ENCODE data around the gene TMEM63C.

The TMEM63C gene

DNA sequence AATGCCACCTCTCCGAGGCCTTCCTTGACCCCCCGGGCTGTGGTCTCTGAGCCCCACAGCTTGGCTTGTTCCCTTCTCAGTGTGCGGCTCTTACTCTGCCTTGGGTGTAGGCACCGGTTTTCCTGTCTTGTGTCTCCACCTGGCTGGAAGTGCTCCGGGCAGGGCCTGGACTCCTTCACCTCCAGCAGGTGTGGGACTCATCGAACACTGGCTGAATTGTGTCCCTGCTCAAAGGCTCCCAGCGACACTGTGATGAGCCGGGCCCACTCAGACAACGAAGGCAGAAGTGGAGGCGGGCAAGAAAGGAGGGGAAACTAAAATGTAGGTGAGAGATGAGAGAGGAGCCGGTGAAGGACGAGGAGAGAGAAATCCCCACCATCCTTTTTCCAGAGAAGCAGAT is 18.0 kb downstream of the TMEM63C start:
- TF ChIP-seq ZNF274 (IDR thresholded peaks at IDR 0.05; ENCODE audit: low read depth, low read length) = no peak
- no peak overlapping the region for H3K4me3 ChIP-seq (ENCODE audit: low read length)

DNA sequence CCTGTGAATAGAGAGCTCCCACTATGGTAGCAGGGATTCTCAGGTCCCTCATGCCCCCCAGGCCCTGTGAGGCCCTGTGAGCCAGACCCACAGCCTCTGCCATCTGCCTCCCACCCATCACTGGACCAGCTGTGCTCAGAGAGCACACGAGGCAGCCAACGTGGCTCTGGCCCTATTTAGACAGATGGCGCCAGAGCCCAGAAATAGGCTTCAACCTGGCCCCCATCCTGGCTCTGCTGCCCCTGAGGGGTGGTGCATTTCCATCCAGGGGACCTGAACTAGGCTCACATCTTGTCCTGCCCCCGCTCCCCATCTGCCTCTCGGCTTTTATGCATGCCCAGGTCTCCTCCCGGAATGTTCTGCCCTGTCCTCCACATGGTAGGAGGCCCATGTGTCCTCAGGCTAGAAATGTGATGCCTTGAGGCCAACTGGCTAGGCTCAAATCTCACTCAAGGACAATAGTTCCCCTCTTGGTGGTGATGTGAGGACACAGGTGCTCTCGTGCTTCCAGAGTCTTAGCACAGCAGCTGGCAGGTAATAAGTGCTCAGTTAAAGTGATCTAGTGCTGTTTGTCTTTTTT is 18.9 kb downstream of the TMEM63C start:
- TF ChIP-seq ZNF274 (IDR thresholded peaks at IDR 0.05; ENCODE audit: low read depth, low read length) = no peak
- H3K4me3 ChIP-seq (ENCODE audit: low read length) = no peak overlapping the region

DNA sequence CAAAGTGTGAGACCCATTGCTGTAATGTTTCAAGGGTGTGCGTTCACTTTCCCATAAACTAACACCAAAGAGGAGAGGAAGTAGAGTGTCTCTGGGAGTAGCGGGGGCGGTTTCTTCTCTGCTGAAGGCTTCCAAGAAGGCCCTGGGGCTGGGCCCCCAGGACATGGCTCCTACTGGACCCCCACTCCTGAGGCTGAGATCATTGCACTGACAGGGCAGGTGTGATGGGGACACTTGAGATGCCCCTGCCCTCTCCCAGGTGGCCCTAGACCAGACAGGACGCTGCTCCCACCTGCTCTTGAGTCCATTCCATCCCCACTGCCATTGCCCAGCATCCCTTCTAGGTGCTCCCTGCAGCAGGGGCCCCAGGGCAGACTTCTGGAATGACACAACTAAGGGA is 20.1 kb downstream of the TMEM63C start:
- no peak overlapping the region for H3K4me3 ChIP-seq (ENCODE audit: low read length)
- no peak for TF ChIP-seq ZNF274 (IDR thresholded peaks at IDR 0.05; ENCODE audit: low read depth, low read length)

DNA sequence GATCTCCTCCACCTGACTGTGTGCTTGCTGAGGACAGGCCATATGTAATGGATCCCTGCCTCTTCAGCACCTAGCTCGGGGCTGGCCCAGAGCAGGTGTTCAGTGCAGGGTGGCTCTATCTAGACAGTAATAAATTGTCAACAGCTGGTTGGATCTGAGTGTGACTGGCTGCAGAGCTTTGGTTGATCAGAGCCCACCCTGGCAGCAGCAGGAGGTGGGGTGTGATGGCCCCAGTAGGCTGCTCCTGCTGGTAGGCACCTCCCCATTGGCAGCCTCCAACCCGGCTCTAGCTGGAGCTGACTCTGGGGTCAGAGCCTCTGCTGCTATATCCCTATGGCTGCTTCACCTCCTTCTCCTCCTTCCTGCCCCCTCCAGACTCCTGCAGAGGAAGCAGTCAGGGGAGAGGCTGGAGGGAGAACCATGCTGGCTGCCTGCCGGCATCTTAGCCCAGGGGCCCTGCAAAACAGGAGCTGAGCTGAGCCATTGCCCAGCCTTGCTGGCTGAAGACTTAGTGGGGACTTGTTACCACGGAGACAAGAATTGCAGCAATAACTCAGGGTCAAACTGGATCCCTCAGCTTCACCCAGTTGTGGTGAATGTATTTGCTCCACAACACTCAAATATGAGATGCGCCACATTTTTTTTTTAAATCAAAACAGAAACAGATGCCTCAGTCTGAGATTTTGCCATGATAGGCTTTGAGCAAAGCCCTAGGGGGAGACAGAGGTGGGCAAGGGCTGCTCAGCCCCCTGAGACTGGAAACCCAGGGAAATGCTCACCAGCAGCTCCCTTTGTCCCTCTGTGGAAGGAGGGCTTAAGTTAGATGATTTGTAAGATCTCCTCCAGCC is 22.2 kb downstream of the TMEM63C start:
- TF ChIP-seq ZNF274 (IDR thresholded peaks at IDR 0.05; ENCODE audit: low read depth, low read length) = no peak
- H3K4me3 ChIP-seq (ENCODE audit: low read length) = no peak overlapping the region

DNA sequence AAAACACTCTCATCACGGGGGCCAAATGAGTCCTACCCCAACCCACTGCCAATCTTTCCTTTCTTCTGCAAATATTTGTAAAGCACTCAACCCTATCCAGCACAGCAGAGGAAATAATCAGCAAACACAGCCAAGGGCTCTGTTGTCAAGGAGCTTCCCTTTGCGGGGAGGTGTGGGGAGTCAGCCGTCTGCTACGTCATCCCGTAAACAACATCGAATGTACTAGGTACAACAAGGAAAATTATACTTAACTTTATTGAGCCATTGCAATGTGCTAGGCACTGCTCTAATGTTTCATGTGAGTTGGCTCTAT is 22.8 kb downstream of the TMEM63C start:
- H3K4me3 ChIP-seq (ENCODE audit: low read length) = no peak overlapping the region
- TF ChIP-seq ZNF274 (IDR thresholded peaks at IDR 0.05; ENCODE audit: low read depth, low read length) = no peak

DNA sequence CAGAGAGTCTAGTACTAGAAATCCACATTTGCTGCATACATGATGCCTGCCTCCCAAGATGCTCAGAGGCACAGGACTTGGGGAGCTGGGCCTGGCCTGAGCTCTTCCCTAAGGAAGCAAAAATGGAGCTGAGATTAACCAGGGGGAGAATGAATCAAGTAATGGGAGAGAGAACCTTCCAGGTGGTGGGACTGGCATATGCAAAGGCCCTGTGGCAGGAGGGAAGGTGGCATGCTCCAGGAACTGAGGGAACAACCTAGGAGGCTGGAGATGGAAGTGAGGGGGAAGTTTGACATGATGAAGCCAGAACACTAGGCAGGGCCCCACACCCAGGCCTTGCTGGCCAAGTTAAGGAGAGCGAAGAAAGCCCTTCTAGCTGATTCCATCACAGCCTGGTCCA is 23.3 kb downstream of the TMEM63C start:
- H3K4me3 ChIP-seq (ENCODE audit: low read length) = no peak overlapping the region
- TF ChIP-seq ZNF274 (IDR thresholded peaks at IDR 0.05; ENCODE audit: low read depth, low read length) = no peak

DNA sequence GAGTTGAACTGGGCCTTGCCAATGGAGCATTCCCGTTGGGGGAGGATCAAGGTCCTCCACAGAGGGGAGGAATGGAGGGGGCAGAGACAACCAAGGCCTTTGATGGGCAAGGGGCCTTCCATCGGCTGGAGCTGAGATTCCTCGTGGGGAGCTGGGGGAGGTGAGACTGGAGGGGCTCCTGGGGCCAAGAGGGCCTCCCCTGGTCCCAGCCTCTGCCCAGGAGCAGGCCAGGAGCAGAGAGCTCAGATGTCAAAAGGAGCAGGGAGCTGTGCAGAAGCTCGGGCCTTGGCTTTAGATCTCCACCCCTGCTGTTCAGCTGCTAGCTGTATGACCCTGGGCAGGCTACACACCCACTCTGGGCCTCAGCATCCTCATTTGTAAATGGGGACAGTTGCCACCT is 24.0 kb downstream of the TMEM63C start:
- no peak overlapping the region for H3K4me3 ChIP-seq (ENCODE audit: low read length)
- no peak for TF ChIP-seq ZNF274 (IDR thresholded peaks at IDR 0.05; ENCODE audit: low read depth, low read length)

DNA sequence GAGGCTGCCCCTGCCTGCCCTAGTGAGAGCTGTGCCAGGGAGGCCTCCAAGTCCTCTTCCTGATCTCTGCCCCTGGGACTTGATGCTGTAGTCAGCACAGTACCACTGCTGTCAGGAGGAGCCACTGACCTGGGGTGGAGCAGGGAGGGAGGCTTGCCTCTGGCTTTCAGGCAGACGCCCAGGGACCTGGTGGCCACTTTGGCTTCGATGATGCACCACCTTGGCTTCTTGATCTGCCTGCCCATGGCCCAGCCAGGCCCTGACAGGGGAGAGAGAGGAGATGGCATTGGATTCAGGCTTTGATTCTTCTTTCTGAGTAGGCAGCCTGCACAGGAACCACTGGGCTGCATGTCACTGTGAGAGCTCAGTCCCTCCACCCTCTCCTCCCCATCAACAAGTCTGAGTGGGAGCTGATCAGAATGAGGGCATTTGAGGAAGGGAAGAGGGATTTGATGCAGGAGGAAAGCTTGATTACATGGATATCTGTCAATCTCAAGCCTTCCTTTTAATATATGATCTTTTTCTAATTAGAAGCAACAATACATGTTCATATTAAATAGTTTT is 24.7 kb downstream of the TMEM63C start:
- no peak overlapping the region for H3K4me3 ChIP-seq (ENCODE audit: low read length)
- no peak for TF ChIP-seq ZNF274 (IDR thresholded peaks at IDR 0.05; ENCODE audit: low read depth, low read length)

DNA sequence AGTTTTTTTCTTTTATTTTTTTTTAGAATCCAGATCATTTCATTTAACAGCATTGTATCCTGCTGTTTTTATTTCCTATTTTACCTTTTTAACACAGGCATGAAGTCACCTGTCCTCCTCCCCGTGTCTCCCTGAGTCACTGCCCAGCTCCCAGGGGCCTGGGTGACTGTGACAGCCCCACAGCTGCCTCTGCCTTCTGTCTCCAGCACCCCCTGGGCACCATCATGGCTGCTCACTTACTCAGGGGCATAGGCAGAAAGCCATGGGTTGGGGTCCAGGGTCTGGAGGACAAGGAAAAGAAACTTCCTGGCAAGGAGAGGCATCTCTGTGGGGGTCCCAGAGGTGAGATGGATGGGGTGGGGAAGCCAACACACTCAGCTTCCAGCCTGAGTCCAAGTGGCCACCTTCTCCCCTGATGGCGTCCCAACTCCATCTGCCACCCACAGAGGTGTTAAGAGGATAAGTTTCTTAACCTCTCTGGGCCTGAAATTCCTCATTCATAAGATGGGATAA is 25.3 kb downstream of the TMEM63C start:
- TF ChIP-seq ZNF274 (IDR thresholded peaks at IDR 0.05; ENCODE audit: low read depth, low read length) = no peak
- no peak overlapping the region for H3K4me3 ChIP-seq (ENCODE audit: low read length)

DNA sequence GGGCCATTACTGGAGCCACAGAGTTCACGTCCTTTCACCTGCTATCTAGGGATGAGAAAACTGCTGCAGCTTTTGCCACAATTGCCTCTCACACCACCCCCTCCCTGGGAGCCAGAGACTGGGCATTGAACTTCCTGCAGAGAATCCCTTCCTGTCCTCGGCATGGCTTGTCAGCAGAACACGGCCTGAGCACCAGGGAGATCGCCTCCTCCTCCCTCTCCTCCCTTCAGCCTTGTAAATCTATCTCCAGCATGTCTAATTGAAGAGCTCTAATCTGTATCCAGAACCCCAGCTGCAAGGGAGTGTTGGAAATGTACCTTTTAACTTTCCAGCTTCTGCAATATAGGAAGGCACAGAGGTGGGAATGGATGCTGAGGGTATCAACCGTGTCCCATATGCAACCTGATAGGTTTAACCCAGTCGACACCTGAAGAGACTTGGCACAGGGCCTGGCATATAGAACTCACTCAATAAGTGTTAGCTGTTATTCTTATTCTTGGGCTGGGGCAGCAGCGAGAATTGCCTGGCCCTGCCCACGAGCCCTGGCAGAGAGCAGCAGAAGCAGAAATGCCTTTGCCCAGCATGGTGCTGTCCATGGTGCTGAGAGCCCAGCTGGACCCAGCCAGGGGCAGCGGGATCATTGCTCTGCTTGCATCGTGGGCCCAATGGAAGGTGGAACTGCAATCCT is 26.8 kb downstream of the TMEM63C start:
- H3K4me3 ChIP-seq (ENCODE audit: low read length) = no peak overlapping the region
- no peak for TF ChIP-seq ZNF274 (IDR thresholded peaks at IDR 0.05; ENCODE audit: low read depth, low read length)

DNA sequence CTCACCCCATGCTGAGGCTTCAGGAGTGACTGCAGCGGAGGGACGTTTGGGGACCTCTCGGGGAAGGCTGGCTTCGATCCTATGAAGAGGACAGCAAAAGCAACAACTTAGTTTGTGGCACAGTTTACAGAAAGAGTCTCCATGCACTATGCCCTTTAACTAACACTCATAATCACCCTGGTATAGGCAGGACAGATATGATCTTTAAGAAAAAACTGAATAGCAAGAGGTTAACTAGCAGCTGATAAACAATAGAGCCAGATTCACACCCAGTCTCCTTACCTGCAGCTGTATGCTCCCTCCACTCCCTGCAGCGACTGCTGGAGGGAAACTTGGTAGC is 27.4 kb downstream of the TMEM63C start:
- no peak for TF ChIP-seq ZNF274 (IDR thresholded peaks at IDR 0.05; ENCODE audit: low read depth, low read length)

DNA sequence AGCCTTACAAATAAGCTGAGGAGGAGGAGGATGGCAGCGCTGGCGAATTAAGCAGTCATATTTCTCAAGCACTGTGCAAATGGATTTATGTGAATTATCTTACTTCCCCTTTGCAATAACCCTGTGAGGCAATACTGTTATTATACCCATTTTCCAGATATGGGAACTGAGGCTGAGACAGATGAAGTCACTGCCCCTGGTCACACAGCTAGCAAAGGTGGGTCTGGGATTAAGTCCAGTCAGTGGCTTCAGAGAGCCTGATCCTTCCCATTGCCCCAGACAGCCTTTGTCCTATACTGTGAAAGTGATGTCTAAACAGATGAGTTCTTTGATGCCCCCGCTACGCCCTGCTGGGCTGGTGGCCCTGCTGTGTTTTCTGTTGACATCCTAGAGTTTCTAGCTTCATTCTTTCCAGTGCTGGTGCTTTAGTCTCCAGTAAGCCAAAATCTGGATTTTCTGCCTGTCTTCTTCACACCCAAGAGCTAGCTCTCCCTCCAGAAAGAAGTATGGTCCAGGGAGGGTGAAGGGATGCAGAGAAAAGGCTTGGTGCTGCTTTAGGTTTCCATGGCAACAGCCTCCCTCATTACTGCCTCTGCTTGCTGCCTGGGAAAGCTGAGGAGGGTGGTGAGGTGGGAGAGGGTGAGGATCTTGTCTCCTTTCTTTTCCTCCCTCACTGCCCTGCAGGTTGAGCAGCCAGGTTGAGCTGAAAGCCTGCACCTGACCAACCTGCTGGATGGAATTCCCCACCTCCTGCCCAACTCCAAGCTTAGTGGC is 30.7 kb downstream of the TMEM63C start:
- no peak overlapping the region for H3K4me3 ChIP-seq (ENCODE audit: low read length)
- no peak for TF ChIP-seq ZNF274 (IDR thresholded peaks at IDR 0.05; ENCODE audit: low read depth, low read length)

More for the DNA sequence above, 27.4 kb downstream of the TMEM63C start:
- H3K4me3 ChIP-seq (ENCODE audit: low read length) = no peak overlapping the region

DNA sequence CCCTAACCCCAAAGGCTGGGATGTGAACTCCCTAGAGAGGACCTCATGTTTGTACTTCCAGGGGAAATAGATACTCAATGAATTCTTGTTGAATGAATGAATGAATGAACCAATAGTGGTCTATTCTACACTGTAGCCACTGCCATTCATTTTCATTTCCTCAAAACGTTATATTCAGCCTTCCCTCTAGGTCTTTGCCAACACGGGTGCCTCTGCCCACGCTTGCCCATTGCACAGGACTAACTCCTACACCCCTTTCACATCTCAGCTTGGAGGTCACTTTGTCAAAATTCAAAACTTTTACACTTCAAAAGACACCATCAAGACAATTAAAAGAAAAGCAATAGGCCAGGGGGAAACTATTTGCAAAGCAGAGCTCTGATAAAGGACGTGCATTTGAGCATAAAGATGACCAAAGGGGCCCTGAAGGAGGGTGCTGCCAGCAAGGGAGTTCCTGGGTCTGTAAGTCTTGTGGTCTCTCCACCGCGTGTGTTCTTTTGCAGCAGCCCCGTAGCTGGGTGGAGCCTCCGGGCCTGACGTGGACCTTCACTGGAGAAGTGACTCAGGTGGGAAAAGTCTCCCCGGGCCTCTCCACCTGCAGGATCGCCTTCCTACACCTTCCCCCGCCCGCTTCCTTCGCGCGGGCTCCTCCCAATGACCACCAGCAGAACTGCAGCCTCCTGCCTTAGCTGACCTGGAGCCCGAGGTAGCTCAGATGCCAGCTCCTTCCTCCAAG is 31.5 kb downstream of the TMEM63C start:
- H3K4me3 ChIP-seq (ENCODE audit: low read length) = no peak overlapping the region
- TF ChIP-seq ZNF274 (IDR thresholded peaks at IDR 0.05; ENCODE audit: low read depth, low read length) = no peak
